Right cardiac atrium (tissue), 5 donors: Measurements from ENCODE around the gene FZD2. TPM values are rescaled to one million over a fixed set of nuclear protein-coding genes. Genes with fewer than 3 reads are reported as not detected.
"Not testable (repeated sequence)": the region's sequence is repeated elsewhere in the genome, so short reads cannot be mapped to it uniquely, and the experiment has no call there.

ENCODE experiments used
- ATAC-seq, 2 donors: fragments of 200-7000 bp; cut with Tn5 transposase; one replicate each; pipeline versions ENCODE4 v1.8.0 to v1.9.1; 2020; ENCODE audit warnings: moderate library complexity in 2 of 2, mild to moderate bottlenecking in 1 of 2
- DNase-seq, 3 donors: peaks; one replicate each; pipeline ENCODE4 v3.0.0-alpha.2; 2020
- H3K27ac ChIP-seq: one replicate; pipeline ENCODE4 v1.5.1; 2013; ENCODE audit warnings: mild to moderate bottlenecking, low read length, control low read depth, moderate library complexity
- H3K27me3 ChIP-seq: one replicate; pipeline ENCODE4 v1.6.1; 2013; ENCODE audit not compliant: control insufficient read depth, insufficient read depth
- H3K4me1 ChIP-seq: one replicate; pipeline ENCODE4 v1.6.1; 2013; ENCODE audit warnings: low read length; ENCODE audit not compliant: control insufficient read depth, insufficient read depth
- H3K4me3 ChIP-seq: one replicate; pipeline ENCODE4 v1.5.1; 2013; ENCODE audit warnings: low read length, control low read depth
- H3K9me3 ChIP-seq: one replicate; pipeline ENCODE4 v1.6.1; 2013; ENCODE audit warnings: low read length; ENCODE audit not compliant: control insufficient read depth
- WGBS: extraction: QIAGEN DNeasy Blood & Tissue Kit; methylation state at CpG from one replicate; pipeline ENCODE4 v1.1.7; 2013; 5-methylcytosine and 5-hydroxymethylcytosine counted together
- intact Hi-C, 4 donors: fragments of 100-400 bp; cut with DNase I; formaldehyde crosslinking; loops; one replicate each; pipeline versions ENCODE4 v1.11.0 to v1.14.0; 2022 to 2023
- polyA plus RNA-seq: library from polyadenylated mRNA; stranded (reverse); fragments of 200-250 nt; gene quantifications from one replicate; pipeline ENCODE4 v1.2.3, GENCODE V29; 2013
- total RNA-seq, 4 donors: library from RNA; stranded (reverse); fragmentation: NEBNext Ultra II Directional; extraction: Animal tissue kit (Norgen Biotek cat#: 25700); gene quantifications; one replicate each; pipeline ENCODE4 v1.2.1, GENCODE V29; 2021
- donor health status: healthy with polysubstance abuse.
- donor health status: DM: no; HTN: yes; CAD: no.
- donor health status: DM: no; HTN: no; CAD: no.
- donor health status: DM: no; HTN: yes; CAD: no; lungs with severe emphysema.
- donor health status: DM: yes; HTN: yes; CAD: no.

Gene FZD2
- total and polyA plus RNA-seq, 5 donors = 2.4 to 12.3 (median 7.4) TPM

DNA sequence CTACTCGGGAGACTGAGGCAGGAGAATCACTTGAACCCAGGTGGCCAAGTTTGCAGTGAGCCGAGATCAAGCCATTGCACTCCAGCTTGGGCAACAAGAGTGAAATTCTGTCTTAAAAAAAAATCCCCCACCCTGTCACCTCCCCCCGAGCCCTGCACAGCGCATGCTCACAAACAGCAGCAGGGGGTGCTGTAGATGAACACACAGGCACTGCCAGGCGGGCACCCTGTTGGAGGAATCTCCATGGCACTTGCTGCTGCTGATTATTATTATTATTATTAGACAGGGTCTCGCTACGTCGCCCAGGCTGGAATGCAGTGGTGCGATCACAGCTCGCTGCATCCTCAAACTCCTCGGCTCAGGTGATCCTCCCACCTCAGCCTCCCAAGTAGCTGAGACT lies 24.6 kb downstream of the FZD2 start:
- 88% methylated on average over 11 of the region's 11 CpGs for WGBS

GRCh38 chr17:44584443-44584842 lies 27.2 kb downstream of the FZD2 start:
- no peak for ATAC-seq
- 65% methylated on average over 13 of the region's 13 CpGs for WGBS
- no peak for DNase-seq
- no peaks in the 10 kb centered on the region for H3K27me3 ChIP-seq
- intact Hi-C loops = no loop called here
- no peak overlapping the region for H3K4me3 ChIP-seq
- no peaks in the 10 kb centered on the region for H3K9me3 ChIP-seq
- H3K4me1 ChIP-seq = no peaks in the 10 kb centered on the region
- no peak overlapping the region for H3K27ac ChIP-seq

More for the DNA sequence above, 24.6 kb downstream of the FZD2 start:
- intact Hi-C loops = no loop called here
- no peaks in the 10 kb centered on the region for H3K4me1 ChIP-seq
- no peak overlapping the region for H3K27ac ChIP-seq
- ATAC-seq = no peak
- H3K27me3 ChIP-seq = no peaks in the 10 kb centered on the region
- no peak for DNase-seq
- H3K9me3 ChIP-seq = no peaks in the 10 kb centered on the region
- no peak overlapping the region for H3K4me3 ChIP-seq

DNA sequence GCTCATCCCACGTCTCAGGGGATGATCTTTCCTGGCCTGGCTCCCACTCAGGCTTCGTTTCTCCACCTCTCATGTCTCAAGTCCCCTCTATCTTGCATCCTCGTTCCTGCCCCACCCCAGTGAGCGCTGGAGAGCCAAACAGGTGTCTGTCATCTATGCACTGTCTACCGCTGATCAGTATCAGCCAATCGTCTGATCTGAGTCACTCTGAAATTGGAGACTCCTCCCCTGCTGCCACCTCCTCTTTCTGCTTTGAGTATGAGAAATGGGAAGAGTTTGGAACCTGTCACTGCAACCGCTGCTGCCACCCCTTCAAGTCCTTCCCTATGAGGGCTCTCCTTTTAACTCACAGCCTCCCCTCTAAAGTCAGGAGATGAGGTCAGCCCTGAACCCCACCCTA lies 28.0 kb downstream of the FZD2 start:
- Histone ChIP-seq H3K27ac (no peak overlapping the region), H3K4me3 (no peak overlapping the region), H3K27me3 (no peaks in the 10 kb centered on the region), H3K9me3 (no peaks in the 10 kb centered on the region), H3K4me1 (no peaks in the 10 kb centered on the region)
- intact Hi-C loops = no loop called here
- ATAC-seq (no peak), DNase-seq (no peak)
- 72% methylated on average over 7 of the region's 7 CpGs for WGBS

DNA sequence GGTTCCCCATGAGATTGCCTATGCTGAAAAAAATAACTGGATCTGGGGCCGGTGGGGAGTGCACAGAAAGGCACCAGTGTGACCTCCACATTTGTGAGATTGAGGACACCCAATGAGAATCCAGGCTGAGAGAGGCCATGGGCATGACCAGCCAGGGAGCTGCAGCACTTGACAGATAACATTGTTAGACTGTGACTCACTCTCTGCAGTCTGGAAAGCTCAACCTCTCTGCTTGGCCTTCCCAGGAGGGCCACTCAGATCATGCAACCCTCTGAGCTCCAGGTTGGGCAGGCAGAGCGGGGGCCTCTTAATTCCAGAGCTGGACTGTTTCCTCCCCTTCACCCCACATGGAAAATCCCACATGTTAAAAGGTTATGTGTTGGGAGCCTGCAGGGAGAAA lies 30.1 kb downstream of the FZD2 start:
- Histone ChIP-seq H3K9me3 (no peaks in the 10 kb centered on the region), H3K4me3 (no peak overlapping the region), H3K27me3 (no peaks in the 10 kb centered on the region), H3K4me1 (no peaks in the 10 kb centered on the region), H3K27ac (peak overlapping the region; percentile 48)
- intact Hi-C loops = no loop called here
- 11% methylated on average over 2 of the region's 2 CpGs for WGBS
- DNase-seq = peak; percentile 73 to 83 (median 78)
- ATAC-seq = peak; percentile 98

DNA sequence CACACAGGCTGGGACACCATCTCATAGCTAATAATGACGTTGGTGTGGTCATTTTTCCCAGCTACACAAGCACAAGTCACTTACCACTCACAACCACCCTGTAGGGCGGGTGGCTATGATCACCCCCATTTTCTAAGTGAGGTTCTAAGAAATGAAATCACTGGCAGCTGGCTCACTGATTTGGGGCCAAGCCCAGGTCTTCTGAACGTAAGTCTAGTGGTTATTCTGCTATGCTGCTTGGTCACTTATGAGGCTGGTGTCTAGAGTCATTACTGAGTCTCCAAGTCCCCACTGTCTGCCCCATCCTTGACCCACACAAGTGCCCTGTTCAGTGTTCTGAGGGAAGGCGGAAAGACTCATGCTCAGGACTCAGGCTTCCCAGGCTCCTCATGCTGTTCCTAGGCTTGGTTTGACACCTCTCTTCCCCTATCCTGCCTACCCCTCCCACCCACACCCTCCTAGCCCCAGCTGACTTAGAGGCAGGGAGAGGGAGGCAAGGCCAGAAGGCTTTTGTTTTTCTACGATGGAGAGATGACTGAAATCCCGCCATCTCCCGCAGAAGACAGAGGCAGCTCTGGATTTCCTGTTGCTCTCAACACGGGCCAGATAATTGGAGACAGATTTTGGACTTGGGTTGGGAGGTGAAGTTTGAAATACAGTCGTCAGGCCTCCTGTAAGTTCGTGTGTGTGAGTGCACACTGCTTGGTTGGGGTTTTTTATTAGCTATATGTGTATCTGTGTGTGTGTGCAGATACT lies 32.2 kb downstream of the FZD2 start:
- 53% methylated on average over 10 of the region's 10 CpGs for WGBS
- intact Hi-C loops = loop anchor here in 1 of 4 donors (10.0 kb wide), 1 partner anchor 45 kb away; no protein-coding TSS in a partner anchor
- DNase-seq (no peak), ATAC-seq (no peak)
- Histone ChIP-seq H3K4me1 (no peaks in the 10 kb centered on the region), H3K27ac (no peak overlapping the region), H3K27me3 (no peaks in the 10 kb centered on the region), H3K9me3 (no peaks in the 10 kb centered on the region), H3K4me3 (no peak overlapping the region)

DNA sequence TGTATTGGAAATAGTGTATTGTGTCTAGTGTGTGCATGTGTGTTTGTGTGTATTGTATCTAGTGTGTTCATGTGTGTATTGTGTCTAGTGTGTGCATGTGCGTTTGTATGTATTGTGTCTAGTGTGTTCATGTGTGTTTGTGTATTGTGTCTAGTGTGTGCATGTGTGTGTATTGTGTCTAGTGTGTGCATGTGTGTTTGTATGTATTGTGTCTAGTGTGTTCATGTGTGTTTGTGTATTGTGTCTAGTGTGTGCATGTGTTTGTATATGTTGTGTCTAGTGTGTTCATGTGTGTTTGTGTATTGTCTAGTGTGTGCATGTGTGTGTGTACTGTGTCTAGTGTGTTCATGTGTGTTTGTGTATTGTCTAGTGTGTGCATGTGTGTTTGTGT lies 32.8 kb downstream of the FZD2 start:
- intact Hi-C loops = loop anchor here in 1 of 4 donors (10.0 kb wide), 1 partner anchor 45 kb away; no protein-coding TSS in a partner anchor
- not testable (repeated sequence) for ATAC-seq

DNA sequence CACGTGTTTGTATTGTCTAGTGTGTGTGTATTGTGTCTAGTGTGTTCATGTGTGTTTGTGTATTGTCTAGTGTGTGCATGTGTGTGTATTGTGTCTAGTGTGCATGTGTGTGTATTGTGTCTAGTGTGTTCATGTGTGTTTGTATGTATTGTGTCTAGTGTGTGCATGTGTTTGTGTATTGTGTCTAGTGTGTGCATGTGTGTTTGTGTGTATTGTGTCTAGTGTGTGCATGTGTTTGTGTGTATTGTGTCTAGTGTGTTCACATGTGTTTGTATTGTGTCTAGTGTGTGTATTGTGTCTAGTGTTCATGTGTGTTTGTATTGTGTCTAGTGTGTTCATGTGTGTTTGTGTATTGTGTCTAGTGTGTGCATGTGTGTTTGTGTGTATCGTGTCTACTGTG lies 33.5 kb downstream of the FZD2 start:
- H3K27ac ChIP-seq, H3K27me3 ChIP-seq, DNase-seq, H3K4me1 ChIP-seq, H3K4me3 ChIP-seq, H3K9me3 ChIP-seq, ATAC-seq: not testable (repeated sequence)
- WGBS = 70% methylated on average over 2 of the region's 2 CpGs
- intact Hi-C loops = loop anchor here in 1 of 4 donors (10.0 kb wide), 1 partner anchor 46 kb away; no protein-coding TSS in a partner anchor

More for the DNA sequence above, 32.8 kb downstream of the FZD2 start:
- 94% methylated on average over 1 of the region's 1 CpG for WGBS
- DNase-seq, H3K27me3 ChIP-seq, H3K4me3 ChIP-seq, H3K27ac ChIP-seq, H3K4me1 ChIP-seq, H3K9me3 ChIP-seq: not testable (repeated sequence)

GRCh38 chr17:44591206-44591605 lies 33.9 kb downstream of the FZD2 start:
- no peaks in the 10 kb centered on the region for H3K9me3 ChIP-seq
- ATAC-seq (no peak), DNase-seq (no peak)
- H3K4me3 ChIP-seq = no peak overlapping the region
- H3K4me1 ChIP-seq = no peaks in the 10 kb centered on the region
- H3K27ac ChIP-seq = no peak overlapping the region
- WGBS = 52% methylated on average over 4 of the region's 4 CpGs
- intact Hi-C loops = loop anchor here in 1 of 4 donors (10.0 kb wide), 1 partner anchor 46 kb away; no protein-coding TSS in a partner anchor
- no peaks in the 10 kb centered on the region for H3K27me3 ChIP-seq

DNA sequence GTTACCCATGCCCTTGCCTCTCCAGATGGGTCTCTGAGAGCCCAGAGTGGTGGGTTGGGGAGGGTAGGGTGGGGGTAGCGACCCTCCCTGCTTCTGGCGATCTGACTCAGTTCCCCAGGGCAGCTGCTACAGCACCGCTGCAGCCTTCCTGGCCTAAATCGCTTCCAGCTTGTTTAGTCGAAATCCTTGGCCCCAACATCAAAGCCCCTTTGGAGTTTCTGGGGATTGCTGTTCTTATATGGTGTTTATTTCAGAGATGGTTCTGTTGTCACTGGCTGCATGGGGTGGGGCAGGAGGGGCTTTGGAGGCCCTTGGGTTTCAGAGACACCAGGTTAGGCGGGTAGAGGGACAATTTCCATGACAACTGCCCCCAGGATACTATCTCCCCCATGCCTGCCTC lies 35.9 kb downstream of the FZD2 start:
- 65% methylated on average over 6 of the region's 6 CpGs for whole genome bisulfite sequencing
- H3K27me3 ChIP-seq = no peaks in the 10 kb centered on the region
- H3K9me3 ChIP-seq = no peaks in the 10 kb centered on the region
- no peak overlapping the region for H3K4me3 ChIP-seq
- H3K27ac ChIP-seq = no peak overlapping the region
- DNase-seq = no peak
- ATAC-seq = peak in 1 of 2 donors; percentile 16
- intact Hi-C loops = loop anchor here in 1 of 4 donors (10.0 kb wide), 1 partner anchor 48 kb away; no protein-coding TSS in a partner anchor
- H3K4me1 ChIP-seq = no peaks in the 10 kb centered on the region

GRCh38 chr17:44595216-44595775 lies 38.0 kb downstream of the FZD2 start:
- intact Hi-C loops = loop anchor here in 1 of 4 donors (10.0 kb wide), 1 partner anchor 50 kb away; no protein-coding TSS in a partner anchor
- Histone ChIP-seq H3K4me3 (no peak overlapping the region), H3K27ac (no peak overlapping the region), H3K9me3 (no peaks in the 10 kb centered on the region), H3K27me3 (no peaks in the 10 kb centered on the region), H3K4me1 (no peaks in the 10 kb centered on the region)
- no peak for DNase-seq
- no peak for ATAC-seq
- WGBS = 63% methylated on average over 10 of the region's 10 CpGs

- 92% methylated on average over 5 of the region's 5 CpGs for WGBS
- Histone ChIP-seq H3K9me3 (no peaks in the 10 kb centered on the region), H3K4me3 (no peak overlapping the region), H3K27me3 (no peaks in the 10 kb centered on the region), H3K27ac (no peak overlapping the region), H3K4me1 (no peaks in the 10 kb centered on the region)
- DNase-seq (no peak), ATAC-seq (no peak)
- intact Hi-C loops = loop anchor here in 1 of 4 donors (10.0 kb wide), 1 partner anchor 54 kb away; no protein-coding TSS in a partner anchor
Measured at GRCh38 chr17:44598329-44598728, 41.0 kb downstream of the FZD2 start.
